ENCODE measurements around the gene ARHGAP9. TPM values are rescaled to one million over a fixed set of nuclear protein-coding genes. Genes with fewer than 3 reads are reported as not detected.

Gene ARHGAP9
- total and polyA plus RNA-seq, 2 of the 8 experiments (the other 6 are each of a cell fraction or from before 2014, with no cell fraction given) = 3.2 to 6.0 TPM

DNA sequence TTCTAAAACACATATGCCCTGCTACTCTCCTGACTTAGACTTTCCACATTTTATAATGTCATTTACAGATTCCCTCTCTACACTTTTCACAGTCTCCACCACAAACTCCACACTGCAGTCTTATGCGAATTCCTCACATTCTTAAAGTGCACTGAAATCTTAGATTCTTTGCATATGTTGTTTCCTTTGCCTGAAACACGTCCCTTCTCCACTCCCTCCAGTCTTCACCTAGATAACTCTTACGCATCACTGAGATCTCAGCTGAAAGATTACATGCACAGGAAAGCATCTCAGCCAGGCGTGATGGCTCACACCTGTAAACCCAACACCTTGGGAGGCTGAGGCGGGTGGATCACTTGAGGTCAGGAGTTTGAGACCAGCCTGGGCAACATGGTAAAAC is 3.8 kb upstream of the ARHGAP9 start:
- Histone ChIP-seq H3K23ac (ENCODE audit: insufficient read length) (no peak overlapping the region), H3K14ac (ENCODE audit: insufficient read length) (no peak overlapping the region), H3K56ac (replicated peaks; ENCODE audit: insufficient read length, low read depth, low read length) (peak overlapping the region; percentile 64), H3K9ac (replicated peaks in 1 of 4; ENCODE audit: extremely low read depth in 1 of 4, low read depth in 3 of 4, low read length in 3 of 4) (no peak overlapping the region), H3K23me2 (ENCODE audit: low read depth, low read length) (peaks cover under 1% of the 10 kb centered on the region; the same call in 1 of the 2 replicates), H3K9me3 (ENCODE audit: insufficient read depth in 2 of 2, low read depth in 1 of 2, low read length in 1 of 2) (no peaks in the 10 kb centered on the region), H2AK5ac (ENCODE audit: low read depth, low read length) (no peak overlapping the region), H2AFZ (ENCODE audit: low read length) (0 out of 2 replicates have a peak overlapping the region, but pooled peaks have one; percentile 36), H4K5ac (ENCODE audit: insufficient read length, low read depth, low read length) (no peak overlapping the region), H2BK15ac (ENCODE audit: low read length) (no peak overlapping the region), H2BK12ac (ENCODE audit: low read depth, low read length) (no peak overlapping the region), H4K20me1 (replicated peaks in 1 of 2; ENCODE audit: control insufficient read depth in 1 of 2, insufficient read depth in 2 of 2, low read length in 2 of 2) (no peaks in the 10 kb centered on the region), H3K4me1 (replicated peaks in 1 of 4; ENCODE audit: control insufficient read depth in 3 of 4, insufficient read depth in 4 of 4, low read length in 3 of 4) (no peaks in the 10 kb centered on the region; a peak in 2 of 7 replicates), H2BK120ac (replicated peaks; ENCODE audit: low read depth, low read length) (no peak overlapping the region), H4K8ac (ENCODE audit: extremely low read depth, insufficient read depth, low read length) (no peak overlapping the region), H3K4me3 (ENCODE audit: extremely low read depth in 1 of 4, insufficient read depth in 2 of 4, low read depth in 3 of 4, low read length in 4 of 4) (no peak overlapping the region), H3K18ac (ENCODE audit: extremely low read depth, low read length) (no peak overlapping the region), H3K79me1 (ENCODE audit: low read depth, low read length) (0 out of 2 replicates have a peak, but pooled peaks cover under 1% of the 10 kb centered on the region), H3K79me2 (ENCODE audit: control insufficient read depth in 1 of 2, insufficient read depth in 2 of 2, low read length in 2 of 2) (peaks cover 4 to 6% of the 10 kb centered on the region in 2 experiments), H3K4me2 (ENCODE audit: insufficient read depth in 1 of 2, low read depth in 2 of 2, low read length in 2 of 2) (no peak overlapping the region), H3K27me3 (replicated peaks in 1 of 4; ENCODE audit: control insufficient read depth in 3 of 4, extremely low read depth in 1 of 4, insufficient read depth in 3 of 4, low read length in 3 of 4) (no peaks in the 10 kb centered on the region), H3K27ac (ENCODE audit: low read depth, low read length) (no peak overlapping the region), H2BK5ac (ENCODE audit: low read depth, low read length) (no peak overlapping the region), H3K36me3 (ENCODE audit: control insufficient read depth in 2 of 4, insufficient read depth in 4 of 4, low read length in 3 of 4) (no peaks in the 10 kb centered on the region), H3K4ac (replicated peaks; ENCODE audit: insufficient read length, low read depth, low read length) (no peak overlapping the region), H4K91ac (replicated peaks; ENCODE audit: insufficient read length, low read length) (no peak overlapping the region), H2BK20ac (ENCODE audit: low read length) (0 out of 2 replicates have a peak overlapping the region, but pooled peaks have one; percentile 3)
- 54% methylated on average over 5 of the region's 5 CpGs; no CpG with 5 or more reads in 1 of the 2 experiments for WGBS, 2 experiments (ENCODE audit: extremely low coverage in 1 of 2, insufficient coverage in 1 of 2, insufficient read length in 1 of 2, insufficient replicate concordance in 2 of 2, low coverage in 1 of 2, low lambda C conversion rate in 2 of 2, missing lambda C conversion rate in 1 of 2)
- FAIRE-seq (no peak), DNase-seq (ENCODE audit: low read depth in 1 of 2, low spot score in 2 of 2) (no peak)
- ChIA-PET CTCF (ENCODE audit: partially characterized antibody) (interaction anchor here (6.1 to 25.1 kb wide), 2 partner anchors 8 to 26 kb away, joined by 34 to 441 read pairs; partner anchors contain the start of genes GLI1 and INHBE), POLR2A (ENCODE audit: partially characterized antibody) (interaction anchor here (1.2 kb wide), 1 partner anchor 54 kb away, joined by 4 read pairs; no protein-coding TSS in a partner anchor)
- TF ChIP-seq SIX5 (IDR thresholded peaks at IDR 0.05; ENCODE audit: low read depth, low read length) = no peak
- TF ChIP-seq RBBP5 (IDR thresholded peaks at IDR 0.05; ENCODE audit: borderline replicate concordance, low read depth, low read length) = no peak

Data from H1 (cell line).